ENCODE measurements around the gene UBE2B.

UBE2B gene

DNA sequence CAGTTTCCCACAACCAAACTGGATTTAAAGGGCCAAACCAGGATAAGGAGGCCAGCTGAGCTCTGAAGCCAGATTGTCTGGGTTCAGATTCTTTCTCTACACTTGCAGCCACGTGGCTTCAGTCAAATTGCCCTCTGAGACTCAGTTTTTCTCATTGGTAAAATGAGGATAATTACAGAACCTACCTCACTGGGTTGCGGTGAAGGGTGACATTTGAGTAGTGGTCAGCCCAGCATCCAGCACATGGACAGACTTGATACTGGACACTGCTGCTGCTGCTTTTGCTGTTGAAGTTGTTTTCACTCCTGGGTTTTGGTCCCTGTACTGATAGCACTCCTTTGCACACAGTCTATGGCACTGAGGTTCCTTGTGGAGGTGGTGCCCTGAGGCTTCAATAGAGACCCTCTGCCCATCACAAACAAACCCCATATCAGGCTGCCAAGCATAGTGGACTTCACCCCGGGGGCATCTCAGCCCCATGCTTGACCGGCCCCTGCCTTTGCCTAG, 66.0 kb downstream of the UBE2B start:
- in situ Hi-C loops (cut with MboI; ENCODE audit: low sequenced_read_pairs), result no loop called here

DNA sequence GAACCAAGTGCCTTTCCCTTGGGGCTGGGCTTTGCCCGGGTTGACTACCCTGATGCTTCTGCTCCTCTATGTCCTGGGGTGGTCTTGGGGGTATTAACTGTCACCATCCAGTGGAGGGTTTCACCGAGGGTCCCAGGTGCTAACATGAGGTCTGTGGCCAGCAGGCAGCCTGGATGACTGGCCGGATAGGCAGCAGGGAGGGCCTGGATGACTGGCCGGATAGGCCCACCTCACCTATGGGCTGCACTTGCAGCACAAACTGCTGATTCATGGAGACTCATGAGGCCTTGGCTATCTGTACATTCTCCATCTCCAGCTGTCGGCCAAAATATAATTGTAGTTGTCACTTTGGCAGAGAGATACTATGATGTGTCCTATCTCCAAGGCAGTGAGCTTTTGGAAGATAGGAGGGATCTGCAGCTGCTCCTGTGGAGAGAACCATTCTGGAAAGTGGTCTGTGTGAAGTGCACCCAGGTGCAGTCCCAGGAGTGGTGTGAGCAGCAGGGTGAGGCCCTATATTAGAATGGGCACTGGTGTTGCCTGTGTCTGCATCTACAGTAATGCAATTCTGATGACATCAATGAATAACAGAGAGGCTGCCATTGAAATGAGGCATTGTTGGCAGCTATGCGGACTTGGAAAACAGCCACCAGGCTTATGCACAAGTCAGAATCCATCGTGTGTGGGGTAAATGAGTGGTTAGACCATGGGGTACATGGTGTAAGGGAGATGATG, 66.6 kb downstream of the UBE2B start:
- in situ Hi-C loops (cut with MboI; ENCODE audit: low sequenced_read_pairs), result no loop called here

DNA sequence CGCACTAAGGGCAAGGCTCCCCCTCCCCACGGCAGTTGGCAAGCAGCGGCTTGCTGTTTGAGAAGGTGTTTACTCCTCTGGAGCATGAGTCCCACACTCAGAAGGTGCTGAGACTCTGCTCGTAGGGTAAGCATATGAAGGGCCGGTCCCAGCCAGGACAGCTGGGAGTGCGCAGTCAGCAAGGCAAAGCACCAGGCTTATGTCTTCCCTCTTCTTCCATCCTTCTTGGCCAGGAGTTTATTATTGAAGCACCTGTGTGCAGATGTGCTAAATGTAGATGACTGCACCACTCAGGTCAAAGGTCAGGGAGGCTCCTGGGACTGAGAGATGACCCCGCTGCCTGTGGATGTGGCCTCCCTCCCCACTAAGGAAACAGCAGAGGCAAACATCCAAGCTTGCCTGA, 67.4 kb downstream of the UBE2B start:
- in situ Hi-C loops (cut with MboI; ENCODE audit: low sequenced_read_pairs), result no loop called here

- in situ Hi-C loops (cut with MboI; ENCODE audit: low sequenced_read_pairs), result no loop called here
Observed at GRCh38 chr5:134439210-134439654, 67.9 kb downstream of the UBE2B start.

DNA sequence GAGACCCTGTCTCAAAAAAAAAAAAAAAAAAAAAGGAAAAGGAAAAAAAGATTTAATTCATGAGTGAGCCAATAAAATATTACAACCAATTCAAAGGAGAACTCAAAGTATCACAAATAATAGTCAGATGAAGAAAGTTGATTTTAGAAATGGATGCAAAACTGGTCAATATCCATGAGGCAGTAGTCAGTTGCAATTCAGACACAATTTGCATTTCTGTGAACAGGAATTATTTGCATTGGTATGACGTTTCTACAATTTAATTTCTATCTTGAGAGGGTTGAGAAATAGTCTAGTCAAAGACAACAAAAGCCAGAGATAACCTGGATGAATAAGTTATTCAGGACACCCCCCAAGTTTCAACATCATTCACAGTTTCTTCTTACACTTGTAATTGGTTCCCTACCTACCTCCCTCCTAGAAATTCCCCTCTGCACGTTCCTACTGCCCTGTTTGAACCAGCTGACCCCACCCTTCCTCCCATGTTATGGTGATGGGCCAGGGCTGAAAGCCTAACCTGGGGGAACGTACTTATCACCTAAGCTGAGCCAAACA, 68.9 kb downstream of the UBE2B start:
- in situ Hi-C loops (cut with MboI; ENCODE audit: low sequenced_read_pairs), result no loop called here

Measured in hTERT RPE-1 (cell line).